ENCODE results near the gene BEST2.
A peak's percentile ranks its signal among the peaks of the same experiment; 100 is the strongest.

The BEST2 gene

DNA sequence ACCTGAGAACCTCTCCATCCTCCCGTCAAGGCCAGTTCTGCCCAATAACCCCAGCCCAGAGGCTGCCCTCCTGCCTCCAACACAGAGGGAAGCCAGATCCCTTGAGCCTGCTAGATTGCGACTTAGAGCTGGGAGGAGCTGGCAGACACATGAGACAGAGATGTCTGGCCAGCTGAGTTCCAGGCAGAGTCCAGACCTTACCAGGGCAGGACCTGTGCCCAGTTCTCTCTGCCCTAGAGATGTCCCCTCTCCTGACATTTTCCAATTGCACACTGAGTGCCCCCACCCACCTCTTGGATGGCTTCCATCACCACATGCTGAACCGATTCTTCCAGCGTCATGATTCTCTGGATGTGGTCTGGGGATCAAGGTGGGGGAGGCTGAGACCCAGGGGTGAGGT is 20.7 kb downstream of the BEST2 start:
- DNase-seq = no peak

DNA sequence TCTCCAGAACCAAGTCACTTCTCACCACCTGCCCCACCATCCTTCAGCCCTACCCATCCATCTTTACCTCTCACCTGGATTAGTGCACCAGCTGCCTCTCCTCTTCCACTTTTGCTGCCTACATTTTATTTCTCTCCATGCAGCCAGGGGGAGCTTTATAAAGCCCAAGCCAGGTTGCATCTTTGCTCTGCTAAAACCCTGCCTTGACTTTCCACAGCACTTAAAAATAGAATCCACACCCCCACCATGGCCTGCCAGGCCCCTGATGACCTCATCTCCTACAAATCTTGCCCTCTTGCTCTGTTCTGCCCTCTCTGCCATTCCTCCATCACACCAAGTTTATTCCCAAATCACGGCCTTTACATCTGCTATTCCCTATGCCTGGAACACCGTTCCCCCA is 22.0 kb downstream of the BEST2 start:
- DNase-seq = no peak

DNA sequence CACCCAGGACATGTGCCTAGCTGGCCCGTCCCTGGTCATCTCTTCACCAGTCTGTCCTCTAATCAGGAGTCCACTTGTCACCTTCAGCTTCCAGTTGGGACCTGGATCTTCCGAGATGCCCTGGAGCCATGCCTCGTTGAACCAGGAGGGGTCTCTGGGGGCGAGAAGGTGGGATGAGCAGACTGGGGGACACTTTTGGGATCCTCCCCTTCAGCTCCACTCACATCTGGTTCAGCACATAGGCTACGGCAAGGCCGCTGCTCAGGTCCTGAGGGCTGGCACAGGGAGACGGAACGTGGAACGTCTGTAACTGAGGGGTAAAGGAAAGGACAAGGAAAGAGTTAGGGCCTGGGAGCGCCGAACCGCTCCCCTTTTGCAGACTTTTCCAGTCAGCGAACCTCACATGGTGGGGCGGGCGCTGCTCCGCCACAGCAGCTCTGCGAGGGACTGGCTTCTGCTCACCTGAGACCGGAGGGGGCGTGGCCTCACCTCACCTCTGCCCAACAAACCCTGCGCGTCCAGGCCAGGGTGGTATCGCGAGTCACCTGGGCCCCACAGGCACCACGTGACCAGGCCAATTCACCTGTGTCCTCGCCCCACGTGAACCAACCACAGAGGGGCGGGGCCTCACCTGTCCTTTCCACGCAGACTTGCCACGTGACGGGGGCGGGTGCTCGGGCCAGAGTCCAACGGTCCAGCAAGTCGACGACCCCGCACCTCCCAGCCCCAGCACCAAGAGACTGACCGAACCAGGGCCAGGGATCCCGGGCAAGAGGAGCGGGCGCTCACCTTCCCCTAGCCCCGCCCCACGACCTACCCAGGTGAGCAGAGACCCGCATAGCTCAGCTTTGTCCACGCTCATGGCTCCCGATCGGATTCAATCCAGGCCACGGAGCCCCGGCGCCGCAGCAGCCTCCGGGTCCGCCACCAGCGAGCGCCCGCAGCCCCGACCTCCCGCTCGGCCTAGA is 23.3 kb downstream of the BEST2 start, which contains the start of gene HOOK2:
Gene HOOK2 (minus strand): TSS at position 965 of the 968 bp plus-strand sequence. CDS start 103 bp downstream, at position 862.
- peak; percentile 15 for DNase-seq

DNA sequence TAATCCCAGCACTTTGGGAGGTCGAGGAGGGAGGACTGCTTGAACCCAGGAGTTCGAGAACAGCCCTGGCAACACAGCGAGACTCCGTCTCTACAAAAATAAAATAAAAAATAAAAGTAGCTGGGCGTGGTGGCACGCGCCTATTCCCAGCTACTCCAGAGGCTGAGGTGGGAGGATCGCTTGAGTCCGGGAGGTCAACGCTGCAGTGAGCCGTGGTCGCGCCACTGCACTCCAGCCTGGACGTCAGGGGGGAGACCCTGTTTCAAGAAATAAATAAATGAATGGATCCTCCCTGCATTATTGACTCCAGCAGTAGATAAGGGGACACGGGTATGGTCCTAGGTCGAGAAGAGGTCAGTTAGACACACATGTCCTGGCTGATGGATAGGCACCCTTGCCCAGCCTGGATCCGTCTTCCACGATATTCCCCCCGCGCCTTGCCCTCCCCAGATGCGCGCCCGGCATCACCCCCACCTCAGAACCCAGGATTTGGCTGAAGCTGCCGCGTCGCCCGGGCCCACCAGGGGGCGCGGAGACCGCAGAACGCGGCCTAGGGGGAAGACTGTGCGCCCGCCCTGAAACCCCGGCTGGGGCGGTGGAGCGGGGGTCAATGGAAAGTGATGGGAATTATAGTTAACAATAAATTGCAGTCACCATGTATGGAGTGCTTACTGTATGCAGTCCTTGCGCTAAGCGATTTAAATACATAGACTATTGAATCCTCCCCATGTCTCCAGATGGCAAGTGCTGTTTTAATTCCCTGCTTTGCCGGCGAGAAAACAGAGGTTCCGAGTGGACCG is 25.8 kb downstream of the BEST2 start:
- DNase-seq = peak; percentile 91

DNA sequence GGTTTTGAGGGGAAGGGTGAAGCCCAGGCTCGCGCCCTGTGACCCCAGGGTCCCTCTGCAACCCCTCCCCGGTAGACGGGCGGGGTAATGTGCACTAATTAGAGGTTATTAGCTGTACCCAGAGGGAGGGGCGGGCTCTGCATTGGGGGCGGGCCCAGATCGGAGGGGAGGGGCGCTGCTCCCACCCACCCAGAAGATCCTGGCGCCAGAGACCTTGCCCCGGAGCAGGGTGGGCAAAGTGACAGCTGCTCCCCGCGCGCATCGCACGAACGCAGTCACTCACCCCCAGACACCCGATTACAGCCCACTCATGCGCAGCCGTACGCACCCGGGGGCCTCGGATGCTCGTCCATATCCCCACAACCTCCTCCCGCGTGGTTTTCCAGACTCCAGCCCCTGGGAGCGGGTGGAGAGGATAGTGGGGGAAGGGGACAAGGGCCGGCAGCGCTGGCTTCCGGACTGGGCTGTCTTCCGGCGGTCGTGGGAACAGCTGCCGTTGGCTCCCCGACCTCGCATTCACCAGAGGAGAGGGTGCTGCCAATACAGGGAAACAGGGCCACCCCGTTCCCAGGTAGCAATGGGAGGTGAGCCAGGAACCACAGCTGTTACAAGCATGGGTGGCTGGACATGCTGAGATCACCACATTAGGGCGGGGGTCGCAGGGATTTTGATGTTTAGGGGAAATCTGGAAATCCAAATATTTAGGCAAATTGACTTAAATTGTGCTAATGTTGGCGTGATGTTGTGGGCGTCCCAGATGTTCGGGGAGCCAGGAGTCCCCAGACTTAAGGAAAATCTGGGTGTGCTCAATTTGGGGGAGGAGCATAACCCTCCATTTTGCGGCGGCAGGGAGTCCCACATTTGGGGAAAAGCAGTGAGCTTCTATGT is 26.7 kb downstream of the BEST2 start:
- peak; percentile 87 for DNase-seq

DNA sequence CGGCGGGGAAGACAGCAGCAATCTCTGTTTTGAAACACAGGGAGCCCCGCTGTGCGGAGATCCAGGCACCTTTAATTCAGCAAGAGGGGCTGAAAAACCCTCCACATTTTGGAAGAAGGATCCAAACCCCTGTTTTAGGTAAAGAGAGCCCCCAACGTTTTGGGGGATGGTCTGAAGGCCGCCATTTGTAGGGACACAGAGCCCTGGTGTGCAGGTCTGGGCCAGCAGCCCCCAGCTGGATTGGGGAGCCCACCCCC is 27.2 kb downstream of the BEST2 start:
- DNase-seq = no peak

DNA sequence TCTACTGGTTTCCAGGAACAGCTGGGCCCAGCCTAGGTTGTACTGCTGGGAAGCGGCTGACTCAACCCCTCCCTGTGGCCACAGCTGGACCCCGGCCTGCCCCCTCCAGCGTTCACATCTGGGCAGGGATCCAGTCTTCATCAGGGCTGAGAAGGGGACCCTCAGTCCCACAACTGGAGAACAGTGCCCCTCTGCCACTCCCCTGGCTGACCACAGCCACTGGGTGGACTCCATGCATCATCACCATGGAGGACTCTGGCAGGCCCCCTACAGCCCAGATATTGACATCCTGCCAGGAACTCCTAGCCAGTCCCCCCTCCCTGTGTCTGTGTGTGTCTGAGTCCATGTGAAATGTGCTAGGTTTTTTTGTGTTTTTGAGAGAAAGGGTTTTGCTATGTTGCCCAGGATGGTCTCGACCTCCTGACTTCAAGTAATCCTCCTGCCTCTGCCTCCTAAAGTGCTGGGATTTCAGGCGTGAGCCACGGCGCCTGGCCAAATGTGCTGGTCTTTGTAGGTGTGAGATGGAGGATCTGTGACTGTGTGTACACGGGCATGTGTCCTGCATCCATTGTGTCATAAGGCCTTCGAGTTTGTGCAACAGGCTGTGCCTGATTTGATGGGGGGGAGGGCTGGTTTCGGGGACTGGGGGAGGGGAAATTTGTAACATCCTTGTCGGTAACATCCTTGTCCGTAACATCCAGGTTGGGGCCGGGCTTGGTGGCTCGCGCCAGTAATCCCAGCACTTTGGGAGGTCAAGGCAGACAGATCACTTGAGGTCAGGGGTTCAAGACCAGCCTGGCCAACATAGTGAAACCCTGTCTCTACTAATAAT is 27.8 kb downstream of the BEST2 start:
- peak; percentile 73 for DNase-seq

DNA sequence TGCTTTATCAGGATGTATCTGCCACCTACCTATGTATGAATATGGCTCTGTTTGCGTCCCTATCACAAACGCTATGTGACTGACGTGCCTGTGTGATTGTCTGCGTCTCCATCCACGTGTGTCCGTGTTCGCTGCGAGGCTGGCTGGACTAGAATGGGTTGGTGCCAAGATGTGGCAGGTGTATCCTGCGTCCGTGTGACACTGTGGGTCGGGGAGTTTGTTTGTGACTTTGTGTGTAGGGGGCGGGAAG is 30.5 kb downstream of the BEST2 start:
- DNase-seq = no peak

DNA sequence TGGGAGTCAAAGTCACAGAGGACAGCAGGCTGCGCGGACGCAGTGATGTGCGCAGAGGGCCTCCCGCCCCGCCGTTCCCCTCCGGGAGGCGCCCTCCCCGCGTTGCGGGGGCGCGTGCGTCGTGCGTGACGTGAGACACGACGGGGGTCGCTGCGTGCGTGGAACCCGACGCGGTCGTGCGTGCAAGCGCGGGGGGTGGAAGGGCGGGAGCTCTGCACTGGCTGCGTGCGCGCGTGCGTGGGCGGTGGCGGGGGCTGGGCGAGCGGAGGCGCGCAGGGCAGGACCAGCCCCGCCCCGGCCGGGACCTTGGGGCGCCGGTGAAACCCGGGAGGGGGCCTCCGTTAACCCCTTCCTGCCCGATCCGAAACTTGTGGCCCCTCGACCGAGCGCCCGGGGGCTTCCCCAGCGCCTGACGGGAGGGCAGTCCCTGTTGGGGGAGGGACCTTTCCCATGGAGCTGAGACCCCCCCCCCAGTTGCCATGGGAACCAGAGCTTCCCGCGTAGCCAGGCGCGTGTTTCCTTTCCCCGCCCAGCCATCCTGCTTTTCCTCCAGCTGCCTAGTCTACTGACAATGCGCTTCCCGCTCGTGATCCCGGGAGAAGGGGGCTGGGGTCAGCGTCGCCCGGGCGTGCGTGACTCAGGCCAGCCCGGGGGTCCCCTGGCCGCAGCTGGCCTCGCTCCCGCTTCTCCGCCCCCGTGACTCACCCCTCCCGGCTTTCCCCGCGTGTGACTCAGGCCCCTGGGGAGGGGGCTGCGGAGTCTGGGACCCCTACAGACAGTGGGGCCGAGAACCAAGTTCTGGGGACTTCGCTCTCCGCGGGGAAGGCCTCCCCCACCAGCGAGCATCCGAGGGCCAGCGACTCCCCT is 31.1 kb downstream of the BEST2 start:
- peak; percentile 93 for DNase-seq

DNA sequence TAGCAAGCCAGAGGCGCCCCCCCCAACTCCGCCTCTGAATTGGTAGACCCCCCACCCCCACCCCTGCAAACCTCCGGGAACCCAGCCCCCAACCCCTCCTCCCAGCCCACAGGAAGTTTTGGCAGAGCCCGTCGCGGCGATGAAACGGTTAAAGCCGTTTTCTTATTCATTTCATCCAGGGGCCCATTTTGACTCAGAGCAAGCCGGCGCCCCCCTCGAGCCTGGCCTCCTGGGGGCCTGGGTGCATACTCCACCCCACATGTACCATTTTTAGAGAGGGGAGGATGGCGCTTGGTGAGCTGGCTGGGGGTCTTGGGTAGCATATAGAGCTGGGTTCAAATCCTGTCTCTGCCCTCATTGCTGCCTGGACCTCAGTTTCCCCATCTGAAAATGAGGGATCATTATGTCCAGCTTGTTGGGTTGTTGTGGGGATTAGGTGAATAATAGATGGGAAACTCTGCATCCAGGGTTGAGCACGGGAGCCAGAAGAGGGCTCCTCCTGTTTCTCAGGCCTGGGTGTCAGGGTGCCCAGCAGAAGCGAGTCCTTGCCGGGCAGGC is 31.8 kb downstream of the BEST2 start:
- no peak for DNase-seq

DNA sequence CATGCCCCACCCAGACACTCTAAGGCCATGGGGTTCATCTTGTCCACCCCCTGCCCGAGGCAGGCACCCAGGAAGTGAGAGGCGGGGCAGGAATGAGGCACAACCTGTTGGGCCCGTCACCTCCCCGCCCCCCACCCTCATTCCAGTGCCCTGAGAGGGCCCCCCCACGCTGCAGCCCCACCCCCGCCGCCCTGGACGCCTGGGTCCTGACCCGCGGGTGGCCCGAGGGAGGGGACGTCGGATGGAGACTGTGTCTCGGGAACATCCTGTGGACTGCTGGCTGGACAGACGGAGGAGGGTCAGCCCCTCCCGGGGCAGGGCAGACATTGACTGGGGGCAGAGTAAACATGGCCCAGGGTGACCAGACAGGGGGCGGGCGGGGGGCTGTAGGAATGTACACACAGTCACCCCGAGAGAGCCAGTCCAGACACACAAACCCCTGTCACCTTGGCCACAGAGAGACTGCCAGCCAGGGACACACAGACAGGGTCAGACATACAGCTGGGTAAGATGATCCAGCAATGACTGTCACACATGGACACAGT is 32.3 kb downstream of the BEST2 start:
- DNase-seq = no peak

DNA sequence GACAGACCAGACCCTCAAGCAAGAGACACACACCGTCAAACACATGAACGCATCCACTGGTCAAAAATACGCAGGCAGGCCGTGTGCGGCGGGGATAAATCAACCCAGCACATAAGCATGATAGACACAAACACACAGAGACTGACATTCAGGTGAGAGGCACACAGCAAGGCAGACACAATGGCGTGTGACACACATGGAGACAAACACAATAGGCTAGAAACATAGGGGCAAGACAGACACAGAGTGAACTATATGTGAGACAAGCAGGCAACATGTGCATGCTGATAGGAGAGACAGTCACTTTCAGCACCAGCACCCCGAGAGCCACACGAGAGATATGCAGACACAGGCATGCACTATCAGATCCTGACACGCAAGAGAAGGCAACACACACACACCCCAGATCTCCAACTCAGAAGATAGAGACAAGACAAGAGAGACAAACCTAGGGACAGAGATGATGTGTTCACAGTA is 32.8 kb downstream of the BEST2 start:
- DNase-seq = peak; percentile 36

DNA sequence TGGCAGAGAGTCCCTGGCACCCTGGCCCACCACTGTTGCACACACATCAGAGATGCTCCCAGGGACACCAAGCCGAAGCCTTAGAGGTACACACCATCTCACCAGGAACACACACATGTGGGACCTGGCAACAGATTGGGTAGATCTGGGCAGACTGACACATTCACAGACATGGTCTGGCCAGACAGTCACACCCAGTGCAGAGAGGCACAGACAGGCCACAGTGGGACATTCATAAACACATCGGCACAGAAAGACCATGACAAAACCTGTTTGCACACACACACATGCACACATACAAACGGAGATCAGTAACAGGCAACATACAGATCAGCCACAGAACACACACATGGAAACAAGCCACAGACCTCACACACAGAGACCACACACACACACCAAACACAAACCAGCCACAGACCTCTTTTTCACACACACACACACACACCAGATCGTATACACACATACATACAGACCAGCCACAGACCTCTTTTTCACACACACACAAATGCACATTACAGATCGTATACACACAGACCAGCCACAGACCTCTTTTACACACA is 33.4 kb downstream of the BEST2 start:
- peak; percentile 61 for DNase-seq

DNA sequence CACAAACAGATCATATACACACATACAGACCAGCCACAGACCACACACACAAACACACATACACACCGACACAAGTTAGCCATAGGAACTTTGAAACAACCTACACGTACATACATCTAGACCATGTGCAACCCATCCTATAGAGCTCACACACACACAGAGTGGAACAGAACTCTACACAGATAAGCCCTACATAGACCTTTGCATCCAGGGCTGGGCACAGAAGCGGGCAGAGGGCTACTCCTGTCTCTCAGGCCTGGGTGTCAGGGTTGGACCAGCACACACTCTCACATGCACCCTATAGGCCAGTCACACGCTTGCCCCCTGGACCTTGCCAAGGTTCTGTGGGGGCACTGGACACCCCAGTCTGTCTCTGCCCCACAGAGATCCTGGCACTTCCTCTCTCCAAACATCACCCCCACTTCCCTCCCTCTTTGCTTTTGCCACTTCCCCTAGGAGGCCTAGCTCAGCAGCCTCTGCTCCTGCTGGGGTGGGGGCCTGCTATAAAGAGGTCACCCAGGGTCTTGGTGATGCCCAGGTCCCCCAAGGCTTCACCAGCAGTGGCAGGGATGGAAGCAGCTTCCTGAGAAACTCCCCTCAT is 33.9 kb downstream of the BEST2 start:
- DNase-seq = no peak

DNA sequence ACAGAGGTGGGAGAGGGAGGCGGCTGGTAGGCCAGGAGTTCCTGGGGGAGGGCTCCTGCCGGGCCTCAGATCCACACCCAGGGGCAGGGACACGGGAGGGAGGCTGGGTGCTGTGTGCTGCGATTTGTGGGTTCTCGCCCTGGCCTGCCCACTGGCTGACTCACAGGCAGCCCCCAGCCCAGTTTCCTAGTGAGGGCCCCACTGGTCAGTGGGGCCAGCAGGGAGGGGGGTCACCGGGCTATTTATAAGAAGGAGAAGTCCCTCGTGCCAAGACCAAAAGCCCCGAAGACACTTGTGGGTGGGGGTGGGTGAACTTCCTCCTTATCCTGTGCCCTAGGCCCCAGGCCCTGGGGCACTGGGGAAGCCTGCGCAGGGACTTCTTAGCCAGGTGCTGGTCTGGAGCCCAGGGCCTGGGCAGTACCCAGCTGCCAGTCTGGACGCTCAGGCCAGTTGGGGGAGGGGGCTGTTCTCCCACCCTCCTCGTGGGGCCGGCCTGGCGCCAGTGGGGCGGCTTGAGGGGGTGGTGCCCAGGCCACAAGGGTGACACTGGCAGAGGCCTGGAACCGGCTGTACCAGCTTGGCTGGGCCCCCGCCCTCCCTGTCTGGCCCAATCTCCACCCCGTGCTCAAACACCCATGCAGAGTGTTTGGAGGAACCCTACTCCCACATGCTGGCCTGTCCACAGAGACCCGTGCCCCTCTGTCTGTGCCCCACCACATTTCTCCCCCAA is 34.7 kb downstream of the BEST2 start:
- no peak for DNase-seq

DNA sequence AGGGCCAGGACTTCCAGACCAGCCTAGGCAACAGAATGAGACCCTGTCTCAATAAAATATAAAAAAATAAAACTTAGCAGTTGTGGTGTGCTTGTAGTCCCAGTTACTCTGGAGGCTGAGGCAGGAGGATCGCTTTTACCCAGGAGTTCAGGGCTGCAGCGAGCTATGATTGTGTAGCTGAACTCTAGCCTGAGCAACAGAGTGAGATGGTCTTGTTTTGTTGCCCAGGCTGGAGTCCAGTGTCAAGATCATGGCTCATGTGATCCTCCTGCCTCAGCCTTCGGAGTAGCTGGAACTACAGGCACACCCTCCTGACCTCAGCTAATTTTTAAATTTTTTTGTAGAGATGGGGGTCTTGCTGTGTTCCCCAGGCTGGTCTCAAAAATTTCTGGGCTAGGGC is 35.4 kb downstream of the BEST2 start:
- no peak for DNase-seq

DNA sequence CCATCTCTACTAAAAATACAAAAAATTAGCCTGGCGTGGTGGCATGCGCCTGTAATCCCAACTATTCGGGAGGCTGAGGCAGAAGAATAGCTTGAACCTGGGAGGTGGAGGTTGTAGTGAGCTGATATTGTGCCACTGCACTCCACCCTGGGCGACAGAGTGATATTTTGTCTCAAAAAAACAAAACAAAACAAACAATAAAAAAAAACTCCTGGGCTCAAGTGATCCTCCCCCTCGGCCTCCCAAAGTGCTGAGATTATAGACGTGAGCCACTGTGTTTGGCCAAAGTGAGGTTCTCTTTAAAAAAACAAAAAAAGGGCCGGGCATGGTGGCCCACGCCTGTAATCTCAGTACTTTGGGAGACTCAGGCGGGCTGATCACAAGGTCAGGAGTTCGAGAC is 35.9 kb downstream of the BEST2 start:
- DNase-seq = no peak

DNA sequence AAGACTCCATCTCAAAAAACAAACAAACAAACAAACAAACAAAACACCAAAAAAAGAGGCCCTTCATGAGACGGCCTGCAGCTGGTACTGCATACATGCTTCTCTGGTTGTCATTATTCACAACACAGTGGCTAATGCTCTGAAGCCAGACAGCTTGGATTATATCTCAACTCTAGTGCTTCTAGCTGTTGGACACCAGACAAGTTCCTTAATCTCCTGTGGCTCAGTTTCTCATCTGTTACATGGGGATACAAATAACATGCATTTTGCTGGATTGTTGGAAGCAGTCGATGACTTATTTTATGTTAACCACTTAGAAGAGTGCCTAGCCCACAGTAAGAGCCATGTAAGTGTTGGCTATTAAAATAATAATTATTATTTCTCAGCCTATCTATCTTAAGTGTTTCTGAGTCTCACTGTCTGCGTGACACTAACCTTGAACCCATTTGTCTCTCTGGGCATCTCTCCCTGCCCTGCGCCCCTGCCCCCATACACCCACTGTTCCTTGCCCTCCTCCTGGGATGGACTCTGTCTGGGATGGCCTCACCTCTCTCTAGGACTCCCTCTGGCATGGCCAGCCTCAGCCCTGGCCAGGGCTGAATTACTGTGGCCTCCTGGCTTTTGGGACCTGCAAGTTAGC is 36.6 kb downstream of the BEST2 start:
- peak; percentile 47 for DNase-seq

DNA sequence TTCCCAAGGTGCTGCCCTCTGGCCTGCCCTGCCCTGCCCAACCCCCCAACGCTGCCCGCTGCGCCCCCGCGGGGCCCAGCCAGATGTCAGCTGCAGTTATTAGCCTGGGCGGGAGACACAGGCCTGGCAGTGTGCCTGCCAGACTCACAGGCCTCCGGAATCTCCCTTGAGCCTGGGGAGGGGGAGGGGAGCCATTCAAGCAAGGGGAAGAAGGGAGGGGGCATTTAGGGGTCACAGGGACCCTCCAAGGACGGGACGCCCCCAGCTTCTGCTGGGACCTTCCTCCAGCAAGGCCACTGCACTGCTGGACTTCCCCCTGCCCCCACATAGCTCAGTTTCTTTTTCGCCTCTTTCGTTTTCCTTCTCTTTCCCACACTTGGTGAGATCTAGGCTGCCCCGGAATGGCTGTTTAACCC is 37.1 kb downstream of the BEST2 start:
- DNase-seq = peak; percentile 86

Data from eye (tissue), 1 donor.